Spleen (tissue), 11 donors: Measurements from ENCODE around the gene INS. TPM values are rescaled to one million over a fixed set of nuclear protein-coding genes. Genes with fewer than 3 reads are reported as not detected.
A peak's percentile ranks its signal among the peaks of the same experiment; 100 is the strongest.
"Not testable (repeated sequence)": the region's sequence is repeated elsewhere in the genome, so short reads cannot be mapped to it uniquely, and the experiment has no call there.

Source experiments
- DNase-seq: peaks from one replicate; pipeline ENCODE4 v3.0.0-alpha.2; 2020
- H3K27ac ChIP-seq, 8 donors: fragments of 200-600 bp; sonication (generic) in 7 of 8; 1 replicate in 4 of 8; 2 replicates in 4 of 8; pipeline versions ENCODE4 v1.5.0 to v1.8.0; 2016 to 2021; ENCODE audit warnings: inconsistent platforms in 4 of 8, mild to moderate bottlenecking in 4 of 8, moderate library complexity in 1 of 8
- H3K27me3 ChIP-seq, 7 donors: fragments of 200-600 bp; sonication (generic) in 6 of 7; replicated peaks in 1 of 7; 1 replicate in 4 of 7; 2 replicates in 3 of 7; pipeline versions ENCODE4 v1.5.0 to v1.8.0; 2016 to 2021; ENCODE audit warnings: inconsistent platforms in 3 of 7, mild to moderate bottlenecking in 1 of 7
- H3K36me3 ChIP-seq, 6 donors: fragments of 200-600 bp; sonication (generic) in 5 of 6; 1 replicate in 4 of 6; 2 replicates in 2 of 6; pipeline versions ENCODE4 v1.5.0 to v1.8.0; 2016 to 2021; ENCODE audit warnings: inconsistent platforms in 2 of 6
- H3K4me1 ChIP-seq, 6 donors: fragments of 200-600 bp; sonication (generic) in 5 of 6; 1 replicate in 3 of 6; 2 replicates in 3 of 6; pipeline versions ENCODE4 v1.5.0 to v1.8.0; 2016 to 2021; ENCODE audit warnings: inconsistent platforms in 3 of 6
- H3K4me3 ChIP-seq, 8 donors: fragments of 200-600 bp; sonication (generic) in 7 of 8; 1 replicate in 4 of 8; 2 replicates in 4 of 8; pipeline versions ENCODE4 v1.5.0 to v1.8.0; 2016 to 2021; ENCODE audit warnings: inconsistent platforms in 4 of 8, mild to moderate bottlenecking in 4 of 8, moderate library complexity in 2 of 8
- H3K9me3 ChIP-seq, 8 donors: fragments of 200-600 bp; sonication (generic) in 7 of 8; 1 replicate in 4 of 8; 2 replicates in 4 of 8; pipeline versions ENCODE4 v1.5.0 to v1.8.0; 2016 to 2021; ENCODE audit warnings: inconsistent platforms in 4 of 8
- CTCF ChIP-seq, 11 experiments: fragments of 200-600 bp in 7 of 11; fragments of 450-650 bp in 4 of 11; sonication (generic) in 4 of 11; IDR thresholded peaks in 8 of 11; conservative IDR thresholded peaks in 3 of 11; 1 replicate in 7 of 11; 2 replicates in 4 of 11; pipeline versions ENCODE4 v1.4.0 to v1.8.0; 2016 to 2021; ENCODE audit warnings: antibody characterized with exemption in 11 of 11, inconsistent platforms in 4 of 11, mild to moderate bottlenecking in 1 of 11
- POLR2A ChIP-seq, 3 donors: fragments of 450-650 bp; IDR thresholded peaks; one replicate each; pipeline ENCODE4 v1.5.1; 2017; ENCODE audit warnings: antibody characterized with exemption in 3 of 3, mild to moderate bottlenecking in 1 of 3
- POLR2AphosphoS5 ChIP-seq, 3 donors: sonication (generic); formaldehyde crosslinking; IDR thresholded peaks; one replicate each; pipeline ENCODE4 v1.5.1; 2017; ENCODE audit warnings: antibody characterized with exemption in 3 of 3
- WGBS, 5 donors: extraction: QIAGEN DNeasy Blood & Tissue Kit in 3 of 5; methylation state at CpG; one replicate each; pipeline versions ENCODE4 v1.1.5 to v1.1.7; 2013 to 2018; 5-methylcytosine and 5-hydroxymethylcytosine counted together
- intact Hi-C: fragments of 100-400 bp; cut with DNase I; formaldehyde crosslinking; loops from one replicate; pipeline ENCODE4 v1.15.0; 2023; ENCODE audit warnings: low total_unique reads
- polyA plus RNA-seq, 3 donors: library from polyadenylated mRNA; stranded (reverse); fragments of 200-250 nt; gene quantifications; one replicate each; pipeline ENCODE4 v1.2.1, GENCODE V29; 2013
- total RNA-seq, 7 donors: library from RNA; depleted of rRNA in 3 of 7; stranded (reverse); fragments of >200 nt in 3 of 7; fragmentation: NEBNext Ultra II Directional in 4 of 7; extraction: Animal tissue kit (Norgen Biotek cat#: 25700) in 4 of 7; gene quantifications; one replicate each; pipeline versions ENCODE4 v1.1.0 to v1.2.1, GENCODE V29; 2016 to 2021
- donor health status: healthy with polysubstance abuse.
- donor health status: DM: no; HTN: no; CAD: no; lungs with moderate emphysema.
- donor health status: DM: no; HTN: no; CAD: no.
- donor health status: Bipolar disorder and iron deficiency.
- donor health status: healthy.
- donor health status: DM: no; HTN: no; CAD: no.
- donor health status: DM: yes; HTN: yes; CAD: no.

Gene INS
- total and polyA plus RNA-seq, 10 donors = 1.3 to 2.4 (median 1.5) TPM; not detected in 5

- TF ChIP-seq POLR2AphosphoS5 (IDR thresholded peaks at IDR 0.05) = no peak
- no peak for TF ChIP-seq CTCF (IDR thresholded peaks at IDR 0.05 in 8 of 11, conservative IDR thresholded peaks at IDR 0.05 in 3 of 11)
- no peak for TF ChIP-seq POLR2A (IDR thresholded peaks at IDR 0.05)
- intact Hi-C loops = no loop called here
- Histone ChIP-seq H3K36me3 (no peaks in the 10 kb centered on the region), H3K4me3 (no peak overlapping the region), H3K4me1 (no peaks in the 10 kb centered on the region), H3K9me3 (no peaks in the 10 kb centered on the region), H3K27me3 (peaks cover 0 to 38% (median 10%) of the 10 kb centered on the region in 7 donors), H3K27ac (no peak overlapping the region)
- DNase-seq = no peak
- WGBS, 5 donors = 84 to 94% (median 86%) methylated on average over 2 of the region's 2 CpGs
Observed at GRCh38 chr11:2126520-2127085, 34.4 kb downstream of the INS start.

- H3K36me3 ChIP-seq, H3K27ac ChIP-seq, H3K4me3 ChIP-seq, H3K4me1 ChIP-seq, DNase-seq, H3K9me3 ChIP-seq, intact Hi-C loops: not testable (repeated sequence)
- peaks cover 0 to 55% (median 22%) of the 10 kb centered on the region in 7 donors for H3K27me3 ChIP-seq
- 85 to 93% (median 90%) methylated on average over 8 to 10 of the region's 10 CpGs for WGBS, 5 donors
Observed at GRCh38 chr11:2124736-2125484, 36.1 kb downstream of the INS start.

- Histone ChIP-seq H3K9me3 (no peaks in the 10 kb centered on the region), H3K27ac (no peak overlapping the region), H3K4me1 (no peaks in the 10 kb centered on the region), H3K27me3 (peaks cover 0 to 53% (median 25%) of the 10 kb centered on the region in 7 donors), H3K36me3 (no peaks in the 10 kb centered on the region), H3K4me3 (no peak overlapping the region)
- TF ChIP-seq POLR2A (IDR thresholded peaks at IDR 0.05) (no peak), POLR2AphosphoS5 (IDR thresholded peaks at IDR 0.05) (no peak), CTCF (IDR thresholded peaks at IDR 0.05 in 8 of 11, conservative IDR thresholded peaks at IDR 0.05 in 3 of 11) (no peak)
- intact Hi-C loops = no loop called here
- no peak for DNase-seq
- 87 to 98% (median 92%) methylated on average over 6 to 7 of the region's 7 CpGs for WGBS, 5 donors
Observed at GRCh38 chr11:2123628-2123960, 37.4 kb downstream of the INS start.

- Histone ChIP-seq H3K4me1 (no peaks in the 10 kb centered on the region), H3K27ac (no peak overlapping the region), H3K36me3 (no peaks in the 10 kb centered on the region), H3K9me3 (no peaks in the 10 kb centered on the region), H3K4me3 (no peak overlapping the region), H3K27me3 (peaks cover 0 to 49% (median 25%) of the 10 kb centered on the region in 7 donors)
- peak; percentile 53 for DNase-seq
- WGBS, 5 donors = 79 to 90% (median 89%) methylated on average over 7 to 13 of the region's 13 CpGs
- intact Hi-C loops = no loop called here
- TF ChIP-seq POLR2AphosphoS5 (IDR thresholded peaks at IDR 0.05) = no peak
Observed at GRCh38 chr11:2122907-2123627, 37.9 kb downstream of the INS start.
